HepG2 (cell line): Measurements from ENCODE around the gene ZKSCAN3. TPM values are rescaled to one million over a fixed set of nuclear protein-coding genes. Genes with fewer than 3 reads are reported as not detected.

Experiments used
- BORCS8-MEF2B ChIP-seq: sonication (generic); formaldehyde crosslinking; IDR thresholded peaks from 2 replicates; pipeline ENCODE4 v1.8.0; 2022; ENCODE audit warnings: mild to moderate bottlenecking, missing genetic modification reagents
- ETV5 ChIP-seq: IDR thresholded peaks from 2 replicates; pipeline ENCODE4 v1.6.1; 2018; ENCODE audit warnings: missing biosample characterization, missing genetic modification reagents, inconsistent platforms, borderline replicate concordance
- GABPA ChIP-seq, 2 experiments: IDR thresholded peaks; 2 replicates each; pipeline ENCODE4 v1.6.1; 2011 to 2016; ENCODE audit warnings: low read depth in 2 of 2, low read length in 1 of 2, missing biosample characterization in 1 of 2, missing genetic modification characterization in 1 of 2
- GLI4 ChIP-seq: sonication (generic); formaldehyde crosslinking; IDR thresholded peaks from 2 replicates; pipeline ENCODE4 v1.5.1; 2020; ENCODE audit warnings: missing genetic modification reagents, mild to moderate bottlenecking, moderate library complexity, borderline replicate concordance
- GMEB1 ChIP-seq: sonication (generic); formaldehyde crosslinking; IDR thresholded peaks from 2 replicates; pipeline ENCODE4 v1.5.1; 2020; ENCODE audit warnings: missing genetic modification reagents, mild to moderate bottlenecking, borderline replicate concordance
- GRHL1 ChIP-seq: sonication (generic); formaldehyde crosslinking; conservative IDR thresholded peaks from 2 replicates; pipeline ENCODE4 v1.8.0; 2022; ENCODE audit warnings: missing genetic modification reagents
- HMG20B ChIP-seq: conservative IDR thresholded peaks from 2 replicates; pipeline ENCODE4 v1.6.1; 2016; ENCODE audit warnings: missing genetic modification reagents, missing compliant biosample characterization
- ISL2 ChIP-seq: sonication (generic); formaldehyde crosslinking; IDR thresholded peaks from 2 replicates; pipeline ENCODE4 v1.5.0; 2020; ENCODE audit warnings: missing genetic modification reagents
- KMT2B ChIP-seq: IDR thresholded peaks from 2 replicates; pipeline ENCODE4 v1.6.1; 2016; ENCODE audit warnings: missing genetic modification reagents, missing compliant biosample characterization
- RXRA ChIP-seq: sonication (generic); formaldehyde crosslinking; IDR thresholded peaks from 2 replicates; pipeline ENCODE4 v1.5.1; 2020; ENCODE audit warnings: missing genetic modification reagents
- SIN3A ChIP-seq: IDR thresholded peaks from 2 replicates; pipeline ENCODE4 v1.6.1; 2011; ENCODE audit warnings: low read depth, mild to moderate bottlenecking, control low read depth, low read length, borderline replicate concordance
- SMC3 ChIP-seq: IDR thresholded peaks from 2 replicates; pipeline ENCODE4 v1.6.1; 2011; ENCODE audit warnings: low read length, improper control_type of control experiment
- TGIF2 ChIP-seq: IDR thresholded peaks from 2 replicates; pipeline ENCODE4 v1.6.1; 2016; ENCODE audit warnings: control low read depth, missing compliant biosample characterization
- ZFAT ChIP-seq: sonication (generic); formaldehyde crosslinking; conservative IDR thresholded peaks from 2 replicates; pipeline ENCODE4 v1.8.1; 2023; ENCODE audit warnings: missing genetic modification reagents, inconsistent platforms
- ZNF264 ChIP-seq: sonication (generic); formaldehyde crosslinking; IDR thresholded peaks from 2 replicates; pipeline ENCODE4 v1.4.0; 2020; ENCODE audit warnings: missing genetic modification reagents
- ZNF350 ChIP-seq: sonication (generic); formaldehyde crosslinking; IDR thresholded peaks from 2 replicates; pipeline ENCODE4 v1.4.0; 2020; ENCODE audit warnings: mild to moderate bottlenecking, low read depth, missing genetic modification reagents, borderline replicate concordance
- ZNF362 ChIP-seq: sonication (generic); formaldehyde crosslinking; IDR thresholded peaks from 2 replicates; pipeline ENCODE4 v1.4.0; 2020; ENCODE audit warnings: missing genetic modification reagents, mild to moderate bottlenecking, borderline replicate concordance
- ZNF558 ChIP-seq: sonication (generic); formaldehyde crosslinking; IDR thresholded peaks from 2 replicates; pipeline ENCODE4 v1.9.0; 2022; ENCODE audit warnings: mild to moderate bottlenecking, missing genetic modification reagents, borderline replicate concordance
- ZNF615 ChIP-seq: sonication (generic); formaldehyde crosslinking; IDR thresholded peaks from 2 replicates; pipeline ENCODE4 v1.5.0; 2020; ENCODE audit warnings: mild to moderate bottlenecking, missing genetic modification reagents, borderline replicate concordance
- ZSCAN9 ChIP-seq: IDR thresholded peaks from 2 replicates; pipeline ENCODE4 v1.6.1; 2016; ENCODE audit warnings: borderline replicate concordance
- polyA plus RNA-seq, 8 experiments: library from polyadenylated mRNA; depleted of rRNA in 3 of 8; stranded (reverse) in 7 of 8; unstranded in 1 of 8; fragments of >200 nt; fragmentation: Illumina TruSeq in 4 of 8; extraction: Trizol in 4 of 8; gene quantifications; 2 replicates each; pipeline versions ENCODE4 v1.2.1 to v1.2.3, GENCODE V29; 2011 to 2016; ENCODE audit warnings: low read depth in 4 of 8, missing spikeins in 1 of 8, mixed read lengths in 1 of 8; ENCODE audit not compliant: insufficient read depth in 1 of 8
- total RNA-seq, 5 experiments: library from RNA; depleted of rRNA; stranded (reverse); fragments of >200 nt; fragmentation: Illumina TruSeq; extraction: Trizol; gene quantifications; 2 replicates each; pipeline ENCODE4 v1.2.3, GENCODE V29; 2016; ENCODE audit warnings: low read depth in 1 of 5

ZKSCAN3 gene
- total and polyA plus RNA-seq, 2 of the 13 experiments (the other 11 are each of a cell fraction or from before 2014, with no cell fraction given) = 3.3 to 7.4 TPM

- TF ChIP-seq ETV5 (peak; percentile 7; the same call in 1 of the 2 replicates), HMG20B (CRISPR knock-in tag) (peak; percentile 23; the same call in 1 of the 2 replicates), ISL2 (CRISPR knock-in tag) (peak; percentile 63; the same call in 1 of the 2 replicates), ZFAT (CRISPR knock-in tag) (no peak), ZNF362 (CRISPR knock-in tag) (no peak), ZNF615 (no peak), SMC3 (peak; percentile 87), ZNF350 (CRISPR knock-in tag) (peak; percentile 48; the same call in 1 of the 2 replicates), SIN3A (peak; percentile 79), RXRA (CRISPR knock-in tag) (no peak), ZNF558 (CRISPR knock-in tag) (peak; percentile 72; the same call in 1 of the 2 replicates), BORCS8-MEF2B (CRISPR knock-in tag) (peak; percentile 73; the same call in 1 of the 2 replicates), ZSCAN9 (CRISPR knock-in tag) (peak; percentile 23; the same call in 1 of the 2 replicates), GABPA (IDR thresholded peaks at IDR 0.05; ENCODE audit: low read depth, low read length) (no peak), GABPA (CRISPR knock-in tag; IDR thresholded peaks at IDR 0.05; ENCODE audit: low read depth) (peak; percentile 64), KMT2B (CRISPR knock-in tag) (peak; percentile 82), TGIF2 (CRISPR knock-in tag) (peak; percentile 88), GLI4 (0 out of 2 replicates have a peak, but pooled peaks have one; percentile 54), ZNF264 (CRISPR knock-in tag) (0 out of 2 replicates have a peak, but pooled peaks have one; percentile 7), GRHL1 (CRISPR knock-in tag) (no peak), GMEB1 (CRISPR knock-in tag) (0 out of 2 replicates have a peak, but pooled peaks have one; percentile 15)
These were observed 6.3 kb downstream of the ZKSCAN3 start (continued) for GRCh38 chr6:28355743-28356665.
